Sigmoid colon (tissue), 4 donors: ENCODE measurements around the gene BTG3.

Experiments
- CTCF ChIP-seq, 4 experiments: fragments of 450-650 bp in 3 of 4; fragments of 200-600 bp in 1 of 4; IDR thresholded peaks; one replicate each; pipeline ENCODE4 v1.5.1; 2016 to 2019; ENCODE audit warnings: antibody characterized with exemption in 4 of 4, mild to moderate bottlenecking in 3 of 4, moderate library complexity in 2 of 4
- EP300 ChIP-seq, 4 donors: sonication (generic); formaldehyde crosslinking; IDR thresholded peaks; one replicate each; pipeline ENCODE4 v1.6.1; 2017; ENCODE audit warnings: antibody characterized with exemption in 4 of 4
- POLR2A ChIP-seq, 2 donors: fragments of 450-650 bp; IDR thresholded peaks; one replicate each; pipeline ENCODE4 v1.6.1; 2016; ENCODE audit warnings: antibody characterized with exemption in 2 of 2, mild to moderate bottlenecking in 2 of 2, moderate library complexity in 2 of 2
- POLR2AphosphoS5 ChIP-seq, 4 donors: sonication (generic); formaldehyde crosslinking; IDR thresholded peaks; one replicate each; pipeline ENCODE4 v1.6.1; 2017; ENCODE audit warnings: antibody characterized with exemption in 4 of 4

DNA sequence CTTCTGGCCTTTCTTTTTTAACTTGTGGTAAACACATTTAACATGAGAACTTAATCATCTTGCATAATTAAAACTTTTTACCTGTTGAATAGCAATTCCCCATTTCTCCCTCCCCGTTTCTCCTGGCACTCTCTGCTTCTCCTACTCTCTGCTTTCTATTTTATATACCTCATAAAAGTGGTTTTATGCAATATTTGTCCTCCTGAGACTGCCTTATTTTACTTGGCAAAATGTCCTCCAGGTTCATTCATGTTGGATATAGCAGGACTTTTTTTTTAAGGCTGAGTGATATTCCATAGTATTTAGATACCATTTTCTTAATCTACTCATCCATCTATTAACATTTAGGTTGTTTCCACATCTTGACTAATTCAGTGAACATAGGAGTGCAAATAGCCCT is 35.0 kb downstream of the BTG3 start:
- TF ChIP-seq CTCF (IDR thresholded peaks at IDR 0.05) (no peak), EP300 (IDR thresholded peaks at IDR 0.05) (no peak), POLR2A (IDR thresholded peaks at IDR 0.05) (no peak), POLR2AphosphoS5 (IDR thresholded peaks at IDR 0.05) (no peak)
